Spleen (tissue), 11 donors: Measurements from ENCODE around the gene GNG7. TPM values are rescaled to one million over a fixed set of nuclear protein-coding genes. Genes with fewer than 3 reads are reported as not detected.

ENCODE experiments used
- DNase-seq: peaks from one replicate; pipeline ENCODE4 v3.0.0-alpha.2; 2020
- H3K27ac ChIP-seq, 8 donors: fragments of 200-600 bp; sonication (generic) in 7 of 8; 1 replicate in 4 of 8; 2 replicates in 4 of 8; pipeline versions ENCODE4 v1.5.0 to v1.8.0; 2016 to 2021; ENCODE audit warnings: inconsistent platforms in 4 of 8, mild to moderate bottlenecking in 4 of 8, moderate library complexity in 1 of 8
- H3K27me3 ChIP-seq, 7 donors: fragments of 200-600 bp; sonication (generic) in 6 of 7; replicated peaks in 1 of 7; 1 replicate in 4 of 7; 2 replicates in 3 of 7; pipeline versions ENCODE4 v1.5.0 to v1.8.0; 2016 to 2021; ENCODE audit warnings: inconsistent platforms in 3 of 7, mild to moderate bottlenecking in 1 of 7
- H3K36me3 ChIP-seq, 6 donors: fragments of 200-600 bp; sonication (generic) in 5 of 6; 1 replicate in 4 of 6; 2 replicates in 2 of 6; pipeline versions ENCODE4 v1.5.0 to v1.8.0; 2016 to 2021; ENCODE audit warnings: inconsistent platforms in 2 of 6
- H3K4me1 ChIP-seq, 6 donors: fragments of 200-600 bp; sonication (generic) in 5 of 6; 1 replicate in 3 of 6; 2 replicates in 3 of 6; pipeline versions ENCODE4 v1.5.0 to v1.8.0; 2016 to 2021; ENCODE audit warnings: inconsistent platforms in 3 of 6
- H3K4me3 ChIP-seq, 8 donors: fragments of 200-600 bp; sonication (generic) in 7 of 8; 1 replicate in 4 of 8; 2 replicates in 4 of 8; pipeline versions ENCODE4 v1.5.0 to v1.8.0; 2016 to 2021; ENCODE audit warnings: inconsistent platforms in 4 of 8, mild to moderate bottlenecking in 4 of 8, moderate library complexity in 2 of 8
- H3K9me3 ChIP-seq, 8 donors: fragments of 200-600 bp; sonication (generic) in 7 of 8; 1 replicate in 4 of 8; 2 replicates in 4 of 8; pipeline versions ENCODE4 v1.5.0 to v1.8.0; 2016 to 2021; ENCODE audit warnings: inconsistent platforms in 4 of 8
- CTCF ChIP-seq, 11 experiments: fragments of 200-600 bp in 7 of 11; fragments of 450-650 bp in 4 of 11; sonication (generic) in 4 of 11; IDR thresholded peaks in 8 of 11; conservative IDR thresholded peaks in 3 of 11; 1 replicate in 7 of 11; 2 replicates in 4 of 11; pipeline versions ENCODE4 v1.4.0 to v1.8.0; 2016 to 2021; ENCODE audit warnings: antibody characterized with exemption in 11 of 11, inconsistent platforms in 4 of 11, mild to moderate bottlenecking in 1 of 11
- POLR2A ChIP-seq, 3 donors: fragments of 450-650 bp; IDR thresholded peaks; one replicate each; pipeline ENCODE4 v1.5.1; 2017; ENCODE audit warnings: antibody characterized with exemption in 3 of 3, mild to moderate bottlenecking in 1 of 3
- POLR2AphosphoS5 ChIP-seq, 3 donors: sonication (generic); formaldehyde crosslinking; IDR thresholded peaks; one replicate each; pipeline ENCODE4 v1.5.1; 2017; ENCODE audit warnings: antibody characterized with exemption in 3 of 3
- WGBS, 5 donors: extraction: QIAGEN DNeasy Blood & Tissue Kit in 3 of 5; methylation state at CpG; one replicate each; pipeline versions ENCODE4 v1.1.5 to v1.1.7; 2013 to 2018; 5-methylcytosine and 5-hydroxymethylcytosine counted together
- intact Hi-C: fragments of 100-400 bp; cut with DNase I; formaldehyde crosslinking; loops from one replicate; pipeline ENCODE4 v1.15.0; 2023; ENCODE audit warnings: low total_unique reads
- polyA plus RNA-seq, 3 donors: library from polyadenylated mRNA; stranded (reverse); fragments of 200-250 nt; gene quantifications; one replicate each; pipeline ENCODE4 v1.2.1, GENCODE V29; 2013
- total RNA-seq, 7 donors: library from RNA; depleted of rRNA in 3 of 7; stranded (reverse); fragments of >200 nt in 3 of 7; fragmentation: NEBNext Ultra II Directional in 4 of 7; extraction: Animal tissue kit (Norgen Biotek cat#: 25700) in 4 of 7; gene quantifications; one replicate each; pipeline versions ENCODE4 v1.1.0 to v1.2.1, GENCODE V29; 2016 to 2021
- donor health status: healthy with polysubstance abuse.
- donor health status: DM: no; HTN: no; CAD: no; lungs with moderate emphysema.
- donor health status: DM: no; HTN: no; CAD: no.
- donor health status: Bipolar disorder and iron deficiency.
- donor health status: healthy.
- donor health status: DM: no; HTN: no; CAD: no.
- donor health status: DM: yes; HTN: yes; CAD: no.

The GNG7 gene
- total and polyA plus RNA-seq, 10 donors = 17.2 to 34.6 (median 18.9) TPM

GRCh38 chr19:2690856-2691255 lies 11.6 kb downstream of the GNG7 start:
- no peak overlapping the region for H3K4me3 ChIP-seq
- peaks cover 17 to 51% (median 26%) of the 10 kb centered on the region in 6 donors for H3K4me1 ChIP-seq
- 84 to 95% (median 93%) methylated on average over 7 to 11 of the region's 11 CpGs for WGBS, 5 donors
- peaks cover 0 to 15% (median 2%) of the 10 kb centered on the region in 6 donors for H3K36me3 ChIP-seq
- intact Hi-C loops = no loop called here
- H3K27me3 ChIP-seq = no peaks in the 10 kb centered on the region
- H3K27ac ChIP-seq = no peak overlapping the region
- H3K9me3 ChIP-seq = no peaks in the 10 kb centered on the region
- DNase-seq = no peak
- TF ChIP-seq POLR2AphosphoS5 (IDR thresholded peaks at IDR 0.05) (no peak), CTCF (IDR thresholded peaks at IDR 0.05 in 8 of 11, conservative IDR thresholded peaks at IDR 0.05 in 3 of 11) (no peak), POLR2A (IDR thresholded peaks at IDR 0.05) (no peak)

DNA sequence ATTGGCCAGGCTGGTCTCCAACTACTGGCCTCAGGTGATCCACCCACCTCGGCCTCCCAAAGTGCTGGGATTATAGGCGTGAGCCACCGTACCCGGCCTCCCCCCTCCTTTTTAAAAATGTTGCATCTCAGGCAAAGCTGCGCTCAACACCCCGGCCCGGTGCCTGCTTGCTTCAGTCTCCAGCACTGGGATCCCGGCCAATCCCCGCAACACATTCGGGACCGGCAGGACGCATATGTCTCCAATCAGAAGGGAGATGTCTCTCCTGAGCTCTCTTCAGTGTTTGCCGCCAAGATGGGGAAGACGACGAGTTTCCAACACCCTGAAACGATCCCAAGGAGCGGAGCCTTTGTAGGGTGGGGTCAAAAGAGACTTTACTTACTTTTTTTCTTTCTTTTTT lies 16.1 kb downstream of the GNG7 start:
- peak overlapping the region in 7 of 8 donors; percentile 63 to 83 (median 76) for H3K27ac ChIP-seq
- H3K36me3 ChIP-seq = peaks cover 0 to 18% (median 3%) of the 10 kb centered on the region in 6 donors
- DNase-seq = no peak
- H3K9me3 ChIP-seq = no peaks in the 10 kb centered on the region
- H3K4me1 ChIP-seq = peaks cover 0 to 51% (median 7%) of the 10 kb centered on the region in 6 donors
- intact Hi-C loops = no loop called here
- no peak for TF ChIP-seq POLR2A (IDR thresholded peaks at IDR 0.05)
- no peak for TF ChIP-seq CTCF (IDR thresholded peaks at IDR 0.05 in 8 of 11, conservative IDR thresholded peaks at IDR 0.05 in 3 of 11)
- no peak for TF ChIP-seq POLR2AphosphoS5 (IDR thresholded peaks at IDR 0.05)
- WGBS, 5 donors = 83 to 92% (median 90%) methylated on average over 17 of the region's 17 CpGs
- H3K27me3 ChIP-seq = no peaks in the 10 kb centered on the region
- H3K4me3 ChIP-seq = peak overlapping the region in 1 of 8 donors; percentile 28

DNA sequence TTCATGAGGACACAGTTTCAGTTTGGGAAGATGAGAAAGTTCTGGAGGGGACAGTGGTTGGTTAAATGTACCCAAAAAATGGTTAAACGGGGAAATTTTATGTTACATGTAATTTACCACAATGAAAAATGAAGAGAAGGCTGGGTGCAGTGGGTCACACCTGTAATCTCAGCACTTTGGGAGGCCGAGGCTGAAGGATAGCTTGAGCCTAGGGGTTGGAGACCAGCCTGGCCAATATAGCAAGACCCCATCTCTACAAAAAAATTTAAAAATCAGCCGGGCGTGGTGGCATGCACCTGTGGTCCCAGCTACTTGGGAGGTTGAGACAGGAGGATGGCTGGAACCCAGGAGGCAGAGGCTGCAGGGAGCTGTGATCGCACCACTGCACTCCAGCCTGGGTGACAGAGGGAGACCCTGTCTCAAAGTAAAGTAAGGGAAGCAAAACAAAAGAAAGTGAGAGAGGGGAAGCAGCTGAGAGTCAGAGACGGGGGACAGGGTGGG lies 17.2 kb downstream of the GNG7 start:
- peak overlapping the region in 1 of 8 donors; percentile 28 for H3K4me3 ChIP-seq
- peak overlapping the region; percentile 38 to 83 (median 74) for H3K27ac ChIP-seq
- DNase-seq = no peak
- H3K36me3 ChIP-seq = peaks cover 0 to 16% (median 1%) of the 10 kb centered on the region in 6 donors
- 83 to 94% (median 87%) methylated on average over 6 of the region's 6 CpGs for WGBS, 5 donors
- H3K27me3 ChIP-seq = no peaks in the 10 kb centered on the region
- no peaks in the 10 kb centered on the region for H3K9me3 ChIP-seq
- TF ChIP-seq CTCF (IDR thresholded peaks at IDR 0.05 in 8 of 11, conservative IDR thresholded peaks at IDR 0.05 in 3 of 11) (no peak), POLR2A (IDR thresholded peaks at IDR 0.05) (no peak), POLR2AphosphoS5 (IDR thresholded peaks at IDR 0.05) (no peak)
- peaks cover 0 to 61% (median 7%) of the 10 kb centered on the region in 6 donors for H3K4me1 ChIP-seq
- intact Hi-C loops = no loop called here

DNA sequence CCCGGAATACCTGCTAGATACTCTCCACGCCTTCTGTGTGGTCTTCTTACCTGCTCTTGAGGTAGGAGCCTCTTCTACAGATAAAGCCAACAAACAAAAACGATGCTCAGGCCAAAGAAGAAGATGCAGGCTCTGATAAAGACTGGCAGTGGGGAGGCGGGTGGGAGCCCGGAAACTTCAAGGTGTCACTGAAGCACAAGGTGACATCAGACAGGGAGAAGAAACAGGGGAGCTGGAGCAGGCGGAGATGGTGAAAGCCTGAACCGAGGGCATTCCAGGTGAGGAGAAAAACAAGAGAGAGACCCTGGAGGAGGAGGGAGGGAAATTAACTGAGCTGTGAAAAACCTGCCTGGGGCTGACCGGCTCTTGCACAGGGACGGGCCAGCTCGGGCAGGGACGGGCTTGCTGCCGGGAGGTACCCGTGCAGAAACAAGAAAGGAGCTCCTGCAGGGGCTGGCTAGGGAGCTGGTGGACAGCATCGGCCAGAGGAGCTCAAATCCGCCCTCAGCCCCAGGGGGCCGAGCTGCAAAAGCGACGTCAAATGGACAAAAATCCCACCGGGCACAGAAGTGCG lies 19.0 kb downstream of the GNG7 start:
- intact Hi-C loops = no loop called here
- no peak for DNase-seq
- peaks cover 0 to 16% (median 1%) of the 10 kb centered on the region in 6 donors for H3K36me3 ChIP-seq
- WGBS, 5 donors = 88 to 95% (median 91%) methylated on average over 20 of the region's 20 CpGs
- H3K9me3 ChIP-seq = no peaks in the 10 kb centered on the region
- H3K4me1 ChIP-seq = peaks cover 0 to 72% (median 7%) of the 10 kb centered on the region in 6 donors
- no peak overlapping the region for H3K4me3 ChIP-seq
- peak overlapping the region in 3 of 8 donors; percentile 86 to 92 (median 87) for H3K27ac ChIP-seq
- H3K27me3 ChIP-seq = no peaks in the 10 kb centered on the region
- TF ChIP-seq CTCF (IDR thresholded peaks at IDR 0.05 in 8 of 11, conservative IDR thresholded peaks at IDR 0.05 in 3 of 11) (no peak), POLR2AphosphoS5 (IDR thresholded peaks at IDR 0.05) (no peak), POLR2A (IDR thresholded peaks at IDR 0.05) (no peak)
